Mesangial cell (primary cell): ENCODE results near the gene UTP11. TPM values are rescaled to one million over a fixed set of nuclear protein-coding genes. Genes with fewer than 3 reads are reported as not detected.

Source experiments
- total RNA-seq: library from RNA; depleted of rRNA; stranded (reverse); fragments of >200 nt; gene quantifications from 2 replicates; pipeline ENCODE4 v1.2.3, GENCODE V29; 2015

UTP11 gene
- 22.7 and 30.5 TPM in 2 replicates for total RNA-seq

GRCh38 chr1:38012363-38013226, at the start of gene UTP11:
TSS of gene UTP11 (plus strand) at chr1:38012734. CDS start at chr1:38012803, 69 bp downstream.

GRCh38 chr1:38005195-38006007, 7.1 kb upstream of the UTP11 start, which contains the start of gene FHL3:
TSS of gene FHL3 (minus strand) at chr1:38005514. CDS start at chr1:37999412, 6,102 bp downstream.

GRCh38 chr1:38046333-38046883, 33.9 kb downstream of the UTP11 start, which contains the start of gene POU3F1:
TSS of gene POU3F1 (minus strand) at chr1:38046793. CDS start at chr1:38046743, 50 bp downstream.

Other genes starting within 250 kb of the UTP11 start
- not detected in 2 replicates for gene EPHA10, start 247.6 kb upstream of the UTP11 start, total RNA-seq
- 0.81 and 1.3 TPM in 2 replicates for gene MANEAL, start 218.9 kb upstream of the UTP11 start, total RNA-seq
- gene C1orf122, start 204.9 kb upstream of the UTP11 start, total RNA-seq: 77.2 and 82.7 TPM in 2 replicates
- gene YRDC, start 204.5 kb upstream of the UTP11 start, total RNA-seq: 15.6 and 23.3 TPM in 2 replicates
- 2.0 and 2.8 TPM in 2 replicates for gene MTF1, start 153.1 kb upstream of the UTP11 start, total RNA-seq
- gene INPP5B, start 65.7 kb upstream of the UTP11 start, total RNA-seq: 15.0 and 17.3 TPM in 2 replicates
- gene SF3A3, start 22.7 kb upstream of the UTP11 start, total RNA-seq: 31.3 and 72.0 TPM in 2 replicates
- 42.4 and 71.1 TPM in 2 replicates for gene FHL3, start 7.2 kb upstream of the UTP11 start, total RNA-seq
- gene POU3F1, start 34.1 kb downstream of the UTP11 start, total RNA-seq: 0.13 TPM in 1 of 2 replicates, not detected in the other